Measurements from ENCODE around the gene NOP58.
A peak's percentile ranks its signal among the peaks of the same experiment; 100 is the strongest.
"Not testable (repeated sequence)": the region's sequence is repeated elsewhere in the genome, so short reads cannot be mapped to it uniquely, and the experiment has no call there.

NOP58 gene

DNA sequence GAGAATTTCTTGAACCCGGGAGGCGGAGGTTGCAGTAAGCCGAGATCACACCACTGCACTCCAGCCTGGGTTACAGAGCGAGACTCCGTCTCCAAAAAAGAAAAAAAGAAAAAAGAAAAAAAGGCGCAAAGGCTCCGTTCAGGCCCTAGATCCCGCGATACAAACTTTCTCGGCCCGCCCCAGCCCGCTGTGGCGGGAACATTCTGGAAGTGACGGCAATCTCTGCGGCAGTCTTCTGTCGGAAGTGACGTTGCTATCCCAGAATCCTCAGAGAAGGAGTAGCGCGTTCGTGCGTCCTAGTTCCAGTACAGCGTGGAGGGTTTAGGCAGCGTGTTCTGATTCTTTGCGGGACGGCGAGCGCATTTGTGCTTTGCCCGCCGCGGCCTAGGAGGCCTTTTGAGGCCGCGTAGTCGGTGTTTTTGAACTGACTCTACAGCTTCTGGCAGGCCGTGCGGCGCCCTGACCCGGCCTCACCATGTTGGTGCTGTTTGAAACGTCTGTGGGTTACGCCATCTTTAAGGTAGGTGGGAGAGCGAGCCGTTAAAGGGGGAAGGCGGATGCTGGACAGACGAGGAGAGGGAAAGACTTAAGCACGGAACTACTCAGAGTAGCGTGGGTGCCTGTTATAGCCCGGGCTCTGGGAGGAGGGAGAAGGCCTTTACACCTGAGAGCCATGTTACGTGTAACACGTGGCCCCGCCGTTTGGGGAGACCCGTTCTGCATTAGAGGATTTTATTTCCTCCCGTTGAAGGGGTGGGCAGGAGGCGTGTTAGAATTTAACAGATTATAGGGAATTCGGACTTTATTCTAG, at the start of gene NOP58:
Gene NOP58, plus strand, starts transcription at position 297 of the 811 bp plus-strand sequence. Its CDS starts 179 bp downstream, at position 476.
- peak; percentile 87 for DNase-seq

GRCh38 chr2:202221873-202222272, 43.7 kb upstream of the NOP58 start:
- DNase-seq, result no peak

- DNase-seq, result peak; percentile 1
Observed at GRCh38 chr2:202237787-202238233, 27.8 kb upstream of the NOP58 start.

DNA sequence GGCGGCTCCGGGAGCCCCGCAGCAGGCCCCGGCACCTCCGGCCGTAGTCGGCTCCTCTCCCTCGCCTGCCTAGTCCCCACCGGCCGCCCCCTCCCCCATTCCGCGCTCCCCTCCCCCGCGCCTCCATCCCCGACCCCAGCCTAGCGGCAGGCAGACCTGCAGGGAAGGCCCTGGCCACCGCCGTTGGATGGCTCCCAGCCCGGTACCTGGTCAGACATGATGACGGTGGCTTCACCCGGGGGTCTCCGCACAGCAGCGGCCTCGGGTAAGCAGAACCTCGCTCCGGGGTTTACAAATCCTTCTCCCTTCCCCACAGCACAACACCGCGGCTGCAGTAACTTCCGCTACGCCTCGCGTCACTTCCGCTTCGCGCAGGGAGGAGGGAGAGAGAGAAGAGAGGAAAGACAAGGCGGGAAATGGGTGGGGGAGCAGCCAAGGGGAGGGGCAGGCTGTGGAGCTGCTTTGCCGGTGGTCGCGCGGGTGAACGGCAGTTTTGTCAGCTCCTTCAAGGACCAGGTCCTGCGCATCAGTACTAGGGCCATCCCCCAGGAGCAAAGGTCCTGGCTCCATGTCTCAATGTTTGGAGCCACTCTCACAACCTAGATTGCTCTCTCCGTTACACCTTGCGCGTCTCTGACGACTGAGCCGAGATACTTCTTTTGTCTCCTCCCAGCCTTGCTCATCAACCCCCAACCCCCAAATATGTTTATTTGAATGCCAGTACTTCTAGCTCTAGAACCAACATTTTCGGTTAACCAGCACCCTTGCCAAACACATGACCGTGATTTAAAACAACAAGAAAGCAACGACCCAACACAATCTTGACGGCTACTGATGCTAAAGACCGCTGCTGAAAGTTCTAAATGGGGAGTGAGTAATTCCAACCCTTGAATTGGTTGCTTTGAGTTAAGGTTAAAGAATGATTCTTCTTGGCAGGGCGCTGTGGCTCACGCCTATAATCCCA, 27.0 kb upstream of the NOP58 start, which contains the start of gene SUMO1:
Gene SUMO1, minus strand, starts transcription at position 364 of the 964 bp plus-strand sequence. Its CDS starts 146 bp downstream, at position 218.
- DNase-seq, result peak; percentile 78

GRCh38 chr2:202247710-202248109, 17.9 kb upstream of the NOP58 start:
- not testable (repeated sequence) for DNase-seq

DNA sequence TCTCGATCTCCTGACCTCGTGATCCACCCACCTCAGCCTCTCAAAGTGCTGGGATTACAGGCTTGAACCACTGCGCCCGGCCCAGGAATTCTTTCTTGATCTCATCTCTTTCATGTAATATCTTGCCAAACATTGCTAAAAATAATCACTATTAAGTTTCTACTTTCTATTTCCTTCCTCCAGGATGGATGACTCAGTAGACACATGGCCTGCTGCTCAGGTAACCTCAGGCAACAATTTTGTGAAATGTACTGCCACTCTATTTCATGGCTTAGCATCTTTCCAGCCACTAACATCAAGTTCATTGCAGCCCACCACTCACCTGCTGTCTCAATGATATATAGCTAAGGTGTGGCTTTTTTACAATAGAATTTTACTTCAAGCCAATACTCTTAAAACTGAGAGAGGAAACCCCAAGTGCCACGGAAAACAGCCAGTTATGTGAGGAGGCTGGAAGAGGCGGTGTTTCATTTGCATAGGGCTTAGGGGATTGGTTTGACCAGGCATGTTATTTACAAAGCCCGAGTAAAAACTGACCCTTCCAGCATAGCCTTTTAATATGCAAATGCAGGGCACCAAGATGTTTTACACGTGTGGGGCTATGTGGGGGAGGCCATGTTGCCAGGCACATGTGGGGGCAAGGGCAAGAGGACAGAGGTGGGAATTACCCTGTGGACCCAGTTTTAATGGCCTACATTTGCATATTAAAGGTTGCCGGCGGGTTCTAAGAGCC, 15.9 kb upstream of the NOP58 start:
- DNase-seq, result no peak

- no peak for DNase-seq
Observed at GRCh38 chr2:202251494-202251893, 14.1 kb upstream of the NOP58 start.

GRCh38 chr2:202261531-202261930, 4.0 kb upstream of the NOP58 start:
- DNase-seq, result no peak

DNA sequence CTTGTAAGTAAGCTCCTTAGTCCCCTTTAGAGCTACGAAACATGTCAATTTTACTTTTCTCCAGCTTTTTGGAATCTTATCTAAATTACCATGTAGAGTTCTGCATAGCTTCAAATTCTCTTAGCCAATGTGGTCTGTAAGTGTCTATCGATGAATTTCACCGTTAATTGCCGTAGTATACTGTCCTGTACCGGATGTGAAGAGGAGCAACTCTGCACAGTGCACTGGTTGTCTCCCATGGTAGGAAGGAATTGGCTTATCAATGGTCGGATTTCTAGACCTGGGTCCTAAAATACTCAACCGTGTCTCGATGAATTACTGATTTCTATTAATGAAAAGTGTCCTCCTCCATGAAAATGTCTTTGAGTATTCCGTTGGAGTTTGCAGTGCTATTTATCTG, 1.9 kb downstream of the NOP58 start:
- DNase-seq, result no peak

DNA sequence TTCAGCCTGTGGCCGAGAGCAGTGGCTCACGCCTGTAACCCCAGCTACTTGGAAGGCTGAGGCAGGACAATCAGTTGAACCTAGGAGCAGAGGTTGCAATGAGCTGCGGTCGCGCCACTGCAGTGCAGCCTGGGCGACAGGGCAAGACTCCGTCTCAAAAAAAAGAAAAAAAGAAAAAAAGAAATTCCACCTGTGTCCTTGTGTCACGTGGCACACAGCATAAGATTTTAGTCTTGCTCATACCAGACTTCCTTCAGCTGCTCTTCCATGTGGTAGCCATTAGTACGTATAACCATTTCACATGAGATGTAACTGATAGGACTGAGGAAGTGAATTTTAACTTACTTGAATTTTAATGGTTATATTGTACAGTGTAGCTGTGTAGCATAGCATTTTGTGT, 4.0 kb downstream of the NOP58 start:
- DNase-seq, result no peak

DNA sequence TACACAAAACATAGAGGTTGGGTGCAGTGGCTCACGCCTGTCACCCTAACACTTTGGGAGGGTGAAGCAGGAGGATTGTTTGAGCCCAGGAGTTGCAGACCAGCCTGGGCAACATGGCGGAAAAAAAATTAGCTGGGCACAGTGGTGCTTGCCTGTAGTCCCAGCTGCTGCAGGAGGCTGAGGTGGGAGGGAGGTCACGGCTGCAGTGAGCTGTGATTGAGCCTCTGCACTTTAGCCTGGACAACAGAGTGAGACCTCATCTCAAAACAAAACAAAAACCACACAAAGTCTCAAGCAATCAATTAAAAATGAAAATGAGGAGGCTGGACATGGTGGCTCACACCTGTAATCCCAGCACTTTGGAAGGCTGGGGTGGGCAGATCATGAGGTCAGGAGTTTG, 4.9 kb downstream of the NOP58 start:
- DNase-seq, result no peak

- DNase-seq, result not testable (repeated sequence)
Observed at GRCh38 chr2:202276078-202276720, 10.6 kb downstream of the NOP58 start.

DNA sequence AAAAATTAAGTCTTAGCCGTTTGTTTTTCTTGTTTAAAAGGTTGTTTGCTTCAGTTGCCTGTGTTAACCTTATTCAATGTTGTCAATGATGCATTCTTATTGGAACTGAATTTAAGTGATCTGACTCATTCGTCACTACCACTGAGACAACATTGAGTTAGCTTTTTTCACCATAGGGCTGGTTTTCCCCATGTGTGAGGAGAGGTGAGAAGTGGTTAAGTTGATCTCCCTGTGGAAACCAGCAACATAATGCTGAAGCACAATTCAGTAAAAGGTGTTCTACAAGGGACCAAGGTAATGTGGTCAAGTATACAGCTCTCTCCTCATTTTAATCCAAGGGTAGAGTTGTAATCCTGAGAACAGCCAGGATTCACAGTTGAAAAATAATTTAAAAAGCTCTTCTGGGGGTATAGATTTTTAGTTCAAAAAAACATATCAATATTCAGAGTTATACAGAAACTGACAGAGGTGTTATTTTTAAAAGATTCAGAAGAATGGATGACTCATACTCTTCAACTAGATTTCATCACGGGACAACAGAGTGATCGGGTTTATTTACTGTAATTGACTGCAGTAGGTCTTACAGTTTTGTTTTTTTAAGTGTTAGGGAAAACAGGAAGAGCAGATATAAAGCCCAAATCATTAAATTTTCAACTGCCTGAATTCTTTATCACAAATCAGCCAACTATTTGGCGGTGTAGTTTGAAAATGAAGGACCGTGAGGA, 12.6 kb downstream of the NOP58 start:
- no peak for DNase-seq

- DNase-seq, result peak; percentile 9
Observed at GRCh38 chr2:202278944-202279343, 13.4 kb downstream of the NOP58 start.

GRCh38 chr2:202286595-202286994, 21.0 kb downstream of the NOP58 start:
- DNase-seq, result no peak

- DNase-seq, result no peak
Observed at GRCh38 chr2:202289394-202290204, 24.0 kb downstream of the NOP58 start.

GRCh38 chr2:202290316-202290715, 24.8 kb downstream of the NOP58 start:
- no peak for DNase-seq

- DNase-seq, result no peak
Observed at GRCh38 chr2:202290970-202291369, 25.4 kb downstream of the NOP58 start.

DNA sequence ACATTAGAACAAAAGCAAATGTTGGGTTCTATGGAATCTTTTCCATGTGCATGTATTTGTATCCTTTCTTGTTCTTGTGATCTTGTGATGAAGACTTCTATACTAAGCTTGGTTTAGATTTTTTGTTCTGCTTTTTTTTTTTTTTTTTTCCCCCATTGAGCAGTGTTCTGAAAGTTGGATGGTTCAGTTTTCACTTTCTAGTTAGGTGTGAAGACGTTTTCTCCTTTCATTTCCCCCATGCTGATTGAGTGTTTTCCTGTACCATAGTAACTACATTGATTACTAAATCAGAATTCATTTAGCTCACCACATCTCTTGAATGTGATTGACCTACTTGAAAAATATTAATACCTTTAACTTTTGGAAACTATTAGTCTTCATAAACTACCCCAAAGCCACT, 34.1 kb downstream of the NOP58 start:
- no peak for DNase-seq

DNA sequence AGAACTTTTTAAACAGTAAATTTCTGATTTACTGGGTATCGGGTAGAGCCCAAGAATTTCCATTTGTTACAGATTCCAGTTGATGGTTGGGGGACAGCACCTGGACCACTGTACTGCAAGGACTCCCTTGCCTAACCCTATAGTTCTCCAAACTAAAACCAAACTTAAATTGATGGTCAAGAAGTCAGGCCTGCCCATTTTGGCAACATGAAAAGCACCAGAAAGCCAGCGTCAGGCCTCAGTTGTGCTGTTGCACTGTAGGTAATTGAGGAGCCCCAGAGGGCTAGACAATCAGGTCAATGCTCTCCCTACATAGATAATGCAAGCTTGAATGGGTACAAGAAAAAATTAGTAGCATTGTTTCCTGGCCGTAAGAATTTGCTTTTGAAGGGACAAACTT, 40.5 kb downstream of the NOP58 start:
- no peak for DNase-seq

DNA sequence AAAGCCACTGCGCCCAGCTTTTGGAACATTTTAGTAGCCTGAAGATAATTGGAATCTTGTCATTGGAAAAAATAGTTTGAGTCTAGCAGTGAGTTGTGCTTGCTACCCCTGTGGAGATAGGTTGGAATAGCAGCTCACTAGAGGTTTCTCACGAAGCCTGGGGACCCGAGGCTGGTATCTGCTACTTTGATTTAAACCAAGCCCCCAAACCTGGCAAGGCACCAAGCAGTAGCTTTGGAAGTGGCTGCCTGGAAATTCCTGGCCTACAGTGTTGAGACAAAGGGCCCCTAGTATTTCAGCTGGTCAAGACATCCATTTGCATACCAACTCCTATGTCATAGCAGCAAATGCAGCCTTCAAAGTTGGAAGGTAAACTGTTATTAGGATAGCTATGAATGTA, 42.1 kb downstream of the NOP58 start:
- no peak for DNase-seq

All from NCI-H1105 (cell line).